Right forelimb (tissue), 1 donor: ENCODE results near the gene MLST8.

Experiments
- DNase-seq: peaks from one replicate; pipeline ENCODE4 v3.0.0-alpha.2; 2018

Gene MLST8

DNA sequence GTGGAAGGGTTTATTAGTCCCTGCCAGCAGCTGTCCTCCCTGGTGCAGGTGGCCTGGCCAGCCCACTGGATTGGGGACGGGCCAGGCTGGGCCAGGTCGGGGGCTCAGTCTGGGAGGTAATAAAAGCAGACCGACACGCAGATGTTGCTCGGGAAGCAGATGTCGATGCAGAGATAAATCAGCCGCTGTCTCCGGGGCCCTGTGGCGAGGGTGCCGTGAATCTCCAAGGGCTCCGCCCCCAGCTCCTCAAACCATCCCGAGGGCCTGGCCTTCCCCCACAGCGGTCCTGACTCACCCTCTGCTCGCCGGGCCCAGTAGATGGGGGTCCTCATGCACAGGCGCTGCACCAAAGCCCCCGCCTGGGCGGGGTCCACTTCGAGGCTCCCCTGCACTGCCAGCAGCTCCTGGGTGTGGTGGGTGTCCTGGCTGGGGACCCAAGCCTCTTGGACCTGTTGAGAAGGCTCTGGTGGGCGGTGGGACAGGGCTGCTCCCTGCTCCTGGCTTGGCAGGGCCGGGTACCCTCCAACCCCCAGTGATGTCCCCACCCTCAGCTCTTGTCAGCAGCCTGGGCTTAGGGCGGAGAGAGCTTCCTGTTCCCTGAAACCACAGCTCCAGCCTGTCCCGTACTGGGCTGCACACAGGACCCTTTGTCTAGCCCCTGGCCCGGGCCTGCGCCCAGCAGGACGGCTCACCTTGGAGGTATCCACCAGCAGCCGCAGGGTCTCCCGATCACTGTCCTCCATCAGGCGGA, 4.2 kb downstream of the MLST8 start:
- DNase-seq, result no peak

- no peak for DNase-seq
Measured at GRCh38 chr16:2210009-2210332, 4.7 kb downstream of the MLST8 start.

DNA sequence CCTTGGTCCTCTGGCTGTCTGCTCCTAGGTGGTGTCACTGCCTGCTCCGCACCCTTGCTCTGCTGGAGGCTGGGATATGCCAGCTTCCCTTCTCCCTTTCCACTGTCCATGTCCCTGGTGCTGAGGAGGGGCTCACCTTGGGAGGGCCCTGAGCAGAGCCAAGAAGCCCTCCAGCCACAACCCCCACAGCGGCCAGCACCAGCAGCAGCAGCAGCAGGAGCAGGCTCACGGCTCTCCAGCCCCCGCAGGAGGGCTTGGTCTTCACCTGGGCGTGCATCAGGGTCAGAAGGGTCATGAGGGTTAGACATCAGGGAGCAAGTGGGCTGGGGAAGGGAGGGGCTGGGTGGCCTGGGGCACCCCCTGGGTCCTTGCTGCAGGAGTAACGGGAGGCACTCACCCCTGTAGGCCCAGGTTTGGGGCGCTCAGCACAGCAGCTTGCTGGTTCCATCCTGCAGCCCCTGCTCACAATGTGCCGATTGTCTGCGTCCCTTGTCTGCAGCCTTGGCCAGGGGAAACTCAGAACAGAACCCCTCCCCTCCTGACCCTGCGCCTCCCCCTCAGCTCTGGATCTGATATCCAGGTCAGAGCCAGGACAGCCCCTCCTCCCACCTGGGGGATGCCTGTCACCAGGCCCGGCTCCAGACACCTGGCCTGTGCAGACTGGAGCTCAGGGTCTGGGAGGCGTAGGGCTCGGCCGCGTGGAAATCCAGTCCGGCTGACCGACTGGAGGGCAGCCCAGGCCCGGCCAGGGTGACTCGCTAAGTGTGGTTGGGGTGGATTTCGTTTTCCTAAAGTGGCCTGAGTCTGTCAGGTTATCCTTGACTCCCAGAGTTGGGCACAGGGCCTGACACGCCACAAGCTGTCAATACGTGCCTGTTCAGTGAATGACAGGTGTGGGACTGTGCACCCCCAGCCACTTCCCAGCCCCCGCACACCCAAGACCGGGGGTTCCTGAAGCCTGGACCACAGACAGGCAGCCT, 5.4 kb downstream of the MLST8 start, which contains the start of gene BRICD5:
Gene BRICD5, minus strand, starts transcription at position 478 of the 980 bp plus-strand sequence. Its CDS starts 30 bp downstream, at position 448.
- no peak for DNase-seq

DNA sequence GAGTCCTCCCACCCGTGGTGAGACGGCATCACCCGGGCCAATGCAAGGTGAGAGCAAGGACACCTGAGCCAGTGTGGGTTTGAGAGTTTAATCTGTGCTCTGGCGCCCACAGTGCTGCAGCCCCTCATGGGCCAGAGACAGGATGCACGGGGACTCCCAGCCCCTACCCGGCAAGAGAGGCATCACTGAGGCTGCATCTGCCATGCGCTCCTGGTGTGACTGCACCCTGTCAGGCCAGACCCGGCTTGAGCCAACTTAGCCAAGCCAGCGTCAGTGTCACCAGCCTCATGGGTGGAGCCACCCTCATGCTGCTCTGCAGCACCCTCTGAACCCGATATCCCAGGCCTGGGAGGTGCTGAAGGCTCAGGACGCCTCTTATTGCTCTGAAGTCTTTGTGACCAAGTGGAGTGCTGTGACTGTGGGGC, 6.7 kb downstream of the MLST8 start:
- no peak for DNase-seq

DNA sequence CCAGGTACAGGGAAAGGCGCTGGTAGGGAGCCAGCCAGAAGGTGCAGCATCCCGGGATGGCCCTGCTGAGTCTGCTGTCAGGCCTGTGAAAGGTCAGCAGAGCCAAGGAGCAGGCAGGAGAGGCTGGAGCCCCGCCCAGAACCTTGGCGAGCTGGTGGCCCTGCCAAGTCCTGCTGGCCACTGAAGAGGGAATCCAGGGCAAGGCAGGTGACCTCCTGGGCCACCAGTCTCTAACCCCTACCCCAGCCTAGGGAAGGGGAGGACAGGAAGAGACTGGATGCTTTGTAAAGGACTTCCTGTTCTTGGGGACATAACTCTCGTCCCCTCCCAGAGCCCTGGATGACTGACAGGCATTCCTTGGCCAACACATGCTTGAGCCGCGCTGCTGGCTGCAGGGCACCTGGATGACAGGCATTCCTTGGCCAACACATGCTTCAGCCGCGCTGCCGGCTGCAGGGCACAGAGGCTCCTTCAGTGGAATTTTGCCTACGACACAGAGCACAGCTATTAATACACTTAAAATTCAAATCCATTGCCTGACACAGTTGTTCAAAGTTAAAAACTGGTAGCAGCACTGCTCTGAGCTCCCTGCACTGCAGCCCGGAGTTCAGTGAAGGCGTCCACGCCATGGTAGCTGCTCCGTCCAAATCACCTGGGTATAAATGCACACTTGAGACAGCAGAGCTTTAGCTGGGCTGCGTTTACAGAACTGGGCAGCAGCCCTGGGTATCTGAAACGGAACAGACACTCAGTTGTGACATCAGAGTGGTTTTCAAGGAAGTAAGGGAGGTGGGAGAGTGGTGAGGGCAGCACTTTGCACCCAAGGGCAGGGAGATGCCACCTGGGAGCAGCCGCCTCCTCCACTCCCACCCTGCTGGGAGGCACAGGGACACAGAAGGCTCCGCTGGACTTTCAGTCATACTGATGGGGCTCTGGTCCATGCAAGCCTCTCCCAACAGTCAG, 7.4 kb downstream of the MLST8 start:
- DNase-seq, result no peak

- no peak for DNase-seq
Measured at GRCh38 chr16:2213817-2214718, 8.8 kb downstream of the MLST8 start.

DNA sequence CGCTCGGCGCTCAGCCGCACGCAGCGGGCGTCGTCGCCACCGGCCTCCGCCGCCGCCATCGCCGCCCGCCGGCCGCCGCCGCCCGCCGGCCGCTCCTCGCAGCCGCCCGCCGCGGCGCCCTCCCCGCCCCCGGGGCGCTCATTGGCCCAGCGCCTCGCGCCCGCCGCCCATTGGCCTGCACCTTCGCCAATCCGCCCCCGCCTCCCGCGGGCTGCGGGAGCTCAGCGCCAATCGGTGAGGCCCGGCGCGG, 9.4 kb downstream of the MLST8 start, which contains the start of gene PGP:
Gene PGP, minus strand, starts transcription at position 122 of the 250 bp plus-strand sequence. Its CDS starts 63 bp downstream, at position 59.
- DNase-seq, result no peak

DNA sequence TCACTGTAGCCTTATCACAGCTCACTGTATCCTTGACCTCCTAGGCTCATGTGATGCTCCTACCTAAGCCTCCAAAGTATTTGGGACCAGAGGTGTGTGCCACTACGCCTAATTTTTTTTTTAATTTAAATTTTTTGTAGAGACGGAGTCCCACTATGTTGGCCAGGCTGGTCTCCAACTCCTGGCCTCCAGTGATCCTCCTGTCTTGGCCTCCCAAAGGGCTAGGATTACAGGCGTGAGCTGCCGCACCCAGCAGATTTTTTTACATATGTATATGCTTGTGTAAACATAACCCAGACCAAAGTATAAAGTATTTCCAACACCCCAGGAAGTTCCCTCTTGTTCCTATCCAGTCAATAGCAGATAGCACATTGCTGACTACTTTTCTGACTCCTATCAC, 11.1 kb downstream of the MLST8 start:
- DNase-seq, result no peak

- DNase-seq, result peak; percentile 98
Measured at GRCh38 chr16:2223221-2223941, 18.1 kb downstream of the MLST8 start, which contains the start of gene E4F1. Gene E4F1, plus strand, starts transcription at chr16:2223591. Its CDS starts 23 bp downstream, at chr16:2223614.

DNA sequence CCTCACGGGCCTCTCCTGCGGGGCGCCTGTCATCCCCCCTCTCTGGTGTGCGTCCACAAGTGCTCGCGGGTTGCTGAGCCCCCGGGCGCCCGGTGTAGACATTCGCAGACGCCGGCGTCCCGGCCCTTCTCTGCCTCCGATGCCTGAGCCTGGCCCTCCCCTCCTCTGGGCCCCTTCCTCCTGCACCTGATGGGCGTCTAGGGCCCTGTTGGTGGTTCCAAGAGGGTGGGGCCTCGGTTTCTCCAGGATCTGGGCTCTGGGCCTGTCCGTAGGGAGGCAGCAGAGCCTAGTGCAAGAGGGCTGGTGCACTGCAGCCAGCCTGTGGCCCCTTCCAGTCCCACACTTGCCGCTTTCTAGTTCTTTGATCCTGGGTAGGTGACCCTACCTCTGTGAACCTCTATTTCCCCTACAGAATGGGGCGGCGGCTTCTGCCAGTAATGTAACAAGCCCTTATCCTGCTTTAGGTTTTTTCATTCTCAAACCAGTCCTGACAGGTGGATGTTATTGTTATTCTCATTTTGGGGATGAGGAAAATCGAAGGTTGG, 18.8 kb downstream of the MLST8 start:
- no peak for DNase-seq

DNA sequence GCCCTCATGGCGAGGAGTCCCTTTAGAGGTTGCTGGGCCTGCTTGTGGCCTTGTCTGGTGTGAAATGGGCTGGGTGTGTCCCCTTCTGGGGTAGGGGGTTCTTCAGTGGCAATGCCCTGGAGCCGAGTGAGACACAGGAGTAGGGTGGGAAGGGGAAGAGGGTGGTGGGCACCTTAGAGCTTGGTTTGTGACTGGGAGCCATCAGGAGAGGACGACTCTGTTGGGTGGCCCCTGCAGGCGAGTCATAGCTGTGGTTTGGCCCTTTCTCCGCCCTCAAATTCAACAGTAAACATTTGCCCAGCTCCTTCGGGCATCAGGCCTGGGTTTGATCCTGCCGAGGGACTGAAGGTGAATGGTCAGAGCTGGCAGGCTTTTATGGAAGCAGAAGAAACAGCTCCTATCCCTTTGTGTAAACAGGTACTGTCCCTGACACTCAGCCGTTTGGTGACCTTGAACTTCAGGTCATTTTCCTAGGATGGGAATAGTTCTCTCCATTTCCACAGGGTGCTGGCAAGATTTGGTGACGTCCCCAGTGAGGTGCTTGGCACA, 21.1 kb downstream of the MLST8 start:
- DNase-seq, result no peak

DNA sequence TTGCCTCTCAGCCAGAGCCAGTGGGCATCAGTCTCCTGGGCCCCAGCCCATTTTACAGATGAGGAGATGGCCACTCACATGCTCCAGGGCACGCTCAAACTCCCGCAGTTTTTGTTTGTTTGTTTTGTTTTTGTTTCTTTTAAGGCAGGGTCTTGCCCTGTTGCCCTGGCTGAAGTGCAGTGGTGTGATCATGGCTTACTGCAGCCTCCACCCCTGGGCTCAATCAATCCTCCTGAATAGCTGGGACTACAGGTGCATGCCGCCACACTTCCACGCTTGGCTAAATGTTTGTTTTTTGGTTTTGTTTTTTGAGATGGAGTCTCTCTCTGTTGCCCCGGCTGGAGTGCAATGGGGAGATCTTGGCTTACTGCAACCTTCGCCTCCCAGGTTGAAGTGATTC, 21.7 kb downstream of the MLST8 start:
- no peak for DNase-seq

DNA sequence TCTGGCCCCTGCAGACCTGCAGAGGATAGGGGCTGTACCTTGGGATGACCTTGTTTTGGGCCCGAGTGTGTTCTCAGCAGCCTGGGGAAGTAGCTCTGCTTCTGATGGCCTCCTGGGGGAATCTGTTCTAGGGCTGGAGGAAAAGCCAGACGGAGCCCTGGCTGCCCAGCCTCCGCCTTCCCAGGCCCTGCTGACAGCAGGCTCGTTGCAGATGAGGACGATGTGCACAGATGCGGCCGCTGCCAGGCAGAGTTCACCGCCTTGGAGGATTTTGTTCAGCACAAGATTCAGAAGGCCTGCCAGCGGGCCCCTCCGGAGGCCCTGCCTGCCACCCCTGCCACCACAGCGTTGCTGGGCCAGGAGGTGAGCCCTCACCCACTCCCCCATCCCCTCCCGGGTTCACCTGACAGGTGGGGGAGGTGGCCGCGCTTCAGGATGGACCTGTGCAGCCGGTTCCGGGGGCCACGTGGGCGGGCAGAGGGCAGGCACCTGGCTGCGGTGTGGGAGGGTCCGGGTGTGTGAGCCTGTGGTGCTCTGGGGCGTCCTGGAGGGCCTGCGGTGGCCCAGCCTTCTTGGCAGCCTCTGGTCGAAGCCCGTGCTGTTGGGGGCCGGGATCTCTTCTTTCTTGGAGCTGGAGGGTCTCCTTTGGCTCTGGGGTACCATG, 23.0 kb downstream of the MLST8 start:
- DNase-seq, result no peak

DNA sequence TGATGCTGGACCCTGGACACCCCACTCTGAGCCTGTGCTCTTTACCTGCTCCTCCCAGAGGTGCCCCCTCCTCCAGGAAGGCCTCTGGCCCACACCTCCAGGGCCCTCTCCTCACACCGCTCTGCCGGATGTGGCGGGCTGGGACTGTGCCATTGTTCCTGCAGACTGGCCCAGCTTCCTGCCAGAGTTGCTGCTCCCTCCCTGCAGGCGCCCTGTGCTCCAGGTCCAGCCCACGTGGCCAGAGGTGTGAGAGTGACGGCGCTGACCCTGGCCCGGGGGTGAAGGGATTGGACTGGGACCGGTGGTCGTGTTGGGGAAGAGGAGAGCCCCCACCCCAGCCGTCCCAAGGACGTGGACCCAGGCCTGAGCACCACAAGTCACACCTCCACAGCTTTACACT, 23.8 kb downstream of the MLST8 start:
- DNase-seq, result no peak

GRCh38 chr16:2229632-2230250, 24.5 kb downstream of the MLST8 start:
- no peak for DNase-seq

DNA sequence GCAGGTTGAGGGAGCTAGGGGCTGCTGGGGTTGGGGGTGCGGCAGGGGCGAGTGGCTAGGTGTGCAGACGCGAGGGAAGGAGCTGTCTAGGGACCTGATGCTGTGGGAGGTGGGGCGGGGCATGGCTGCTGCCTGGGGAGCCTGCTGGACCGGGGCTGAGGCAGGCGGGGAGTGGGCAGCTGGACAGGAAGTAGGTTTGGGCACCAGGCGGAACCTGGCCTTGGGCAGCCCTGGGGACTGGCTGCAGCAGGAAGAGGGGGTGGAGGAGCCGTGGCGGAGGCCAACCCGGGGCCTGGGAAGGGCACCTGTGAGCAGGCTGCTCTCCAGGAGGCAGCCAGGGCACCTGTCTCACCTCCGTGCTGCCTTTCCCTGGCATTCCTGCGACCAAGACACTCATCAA, 25.1 kb downstream of the MLST8 start:
- DNase-seq, result no peak

- DNase-seq, result no peak
Measured at GRCh38 chr16:2231016-2231931, 26.0 kb downstream of the MLST8 start.
